HG02798 (cell line): ENCODE results near the gene CCDC40.

Experiments used
- ATAC-seq: cut with Tn5 transposase; IDR thresholded peaks from one replicate; pipeline ENCODE4 v1.9.1; 2021; ENCODE audit warnings: mild to moderate bottlenecking; ENCODE audit not compliant: unreplicated experiment, poor library complexity

The CCDC40 gene

DNA sequence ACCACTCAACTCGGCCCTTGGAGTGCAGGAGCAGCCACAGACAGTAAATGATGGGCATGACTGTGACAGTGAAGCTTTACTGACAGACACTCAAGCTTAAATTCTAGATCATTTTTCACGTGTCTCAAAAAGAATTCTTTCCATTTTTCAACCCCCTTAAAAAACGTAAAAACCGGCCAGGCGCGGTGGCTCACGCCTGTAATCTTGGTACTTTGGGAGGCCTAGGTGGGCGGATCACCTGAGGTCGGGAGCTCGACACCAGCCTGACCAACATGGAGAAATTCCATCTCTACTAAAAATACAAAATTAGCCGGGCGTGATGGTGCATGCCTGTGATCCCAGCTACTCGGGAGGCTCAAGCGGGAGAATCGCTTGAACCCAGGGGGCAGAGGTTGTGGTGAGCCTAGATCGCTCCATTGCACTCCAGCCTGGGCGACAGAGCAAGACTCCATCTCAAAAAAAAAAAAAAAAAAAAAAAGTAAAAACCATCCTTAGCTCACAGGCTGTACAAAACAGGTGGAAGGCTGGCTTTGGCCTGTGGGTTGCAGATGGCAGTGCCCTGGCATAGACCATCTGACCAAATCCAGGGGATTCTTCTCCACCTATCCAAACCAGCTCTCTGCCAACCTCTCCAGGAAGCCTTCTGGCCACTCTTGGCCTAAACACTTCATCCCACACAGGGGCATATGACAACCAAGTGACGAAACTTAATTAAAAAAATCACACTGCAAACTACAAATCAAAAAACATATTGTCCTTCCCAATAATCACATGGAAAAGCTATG lies 19.0 kb upstream of the CCDC40 start:
- ATAC-seq, result no peak

DNA sequence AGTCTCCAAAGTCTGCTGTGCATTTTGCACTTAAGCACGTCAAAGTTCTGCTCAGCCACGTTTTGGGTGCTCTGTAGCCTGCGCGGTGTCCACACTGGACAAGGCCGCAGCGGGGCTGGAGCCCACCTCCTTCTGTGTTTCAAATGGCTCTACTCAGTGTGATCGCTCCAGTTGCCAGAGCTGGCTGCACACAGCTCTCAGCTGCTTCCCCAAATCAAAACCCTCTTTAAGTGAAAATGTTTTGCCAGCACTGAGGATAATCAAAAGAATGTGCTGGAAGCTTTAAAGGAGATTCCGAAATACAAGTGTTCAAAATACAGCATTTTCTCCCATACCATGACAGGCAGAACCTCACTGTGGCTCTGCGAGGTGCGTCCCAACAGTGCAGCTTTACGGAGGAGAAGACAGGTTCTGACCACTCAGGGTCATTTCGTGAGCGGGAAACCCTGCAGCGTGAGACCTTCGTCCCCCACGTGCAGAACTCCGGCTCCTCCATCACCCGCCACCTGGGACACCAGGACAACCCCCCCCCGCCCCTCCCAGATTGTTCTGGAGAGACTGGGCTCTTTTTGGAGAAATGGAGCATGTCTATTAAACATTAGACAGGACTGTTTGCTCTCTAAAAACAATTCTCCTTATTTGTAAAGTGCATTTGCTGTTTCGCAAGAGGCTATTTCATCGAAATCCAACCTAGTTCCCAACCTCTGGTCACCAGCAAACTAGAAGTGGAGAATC lies 17.4 kb upstream of the CCDC40 start:
- no peak for ATAC-seq

DNA sequence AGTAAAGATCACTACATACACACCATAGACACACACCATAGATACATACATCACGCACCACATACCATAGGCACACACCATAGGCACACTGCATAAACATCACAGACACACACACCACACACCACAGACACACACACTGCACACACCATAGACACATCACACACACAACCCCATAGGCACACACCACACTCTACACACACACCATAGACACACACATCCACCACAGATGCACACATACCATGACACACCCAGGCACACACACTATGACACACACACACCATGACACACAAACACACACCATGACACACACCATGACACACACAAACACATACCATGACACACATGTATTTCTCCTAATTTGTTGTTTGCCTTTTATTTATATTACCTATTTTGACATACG lies 14.8 kb upstream of the CCDC40 start:
- ATAC-seq, result no peak

DNA sequence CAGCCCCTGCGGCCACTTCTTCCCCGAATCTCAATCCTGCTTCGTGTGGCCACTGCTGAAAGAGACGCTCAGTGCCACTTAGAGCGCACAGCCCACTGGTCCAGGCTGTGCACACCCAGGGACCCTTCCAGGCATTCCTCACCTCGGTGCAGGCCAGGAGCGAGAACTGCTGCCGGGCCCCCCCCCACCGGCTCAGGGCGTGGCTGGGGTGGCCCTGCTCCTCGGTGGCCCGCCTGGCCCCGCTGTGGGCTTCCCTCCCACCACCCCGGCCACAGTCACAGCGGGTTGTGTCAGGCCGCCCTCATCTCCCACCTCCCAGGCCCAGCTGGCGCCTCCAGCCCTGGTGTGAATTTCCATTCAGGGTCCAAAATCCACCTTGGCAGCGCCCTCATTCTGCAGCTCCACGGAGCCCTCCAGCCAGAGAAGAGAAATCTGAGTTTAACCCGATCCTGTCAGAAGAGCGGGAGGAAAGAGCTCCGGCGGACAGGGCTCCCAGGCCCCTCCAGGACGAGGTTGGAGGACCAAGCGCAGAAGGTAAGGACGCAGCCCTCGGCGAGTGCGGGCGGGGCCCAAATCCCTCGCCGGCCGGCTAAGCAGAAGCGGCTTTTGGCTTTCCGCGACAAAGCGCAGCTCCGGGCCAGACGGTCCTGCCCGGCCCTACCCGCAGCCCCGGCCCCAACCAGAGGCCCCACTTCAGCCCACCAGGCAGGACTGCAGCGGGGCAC lies 12.8 kb upstream of the CCDC40 start:
- ATAC-seq, result no peak

DNA sequence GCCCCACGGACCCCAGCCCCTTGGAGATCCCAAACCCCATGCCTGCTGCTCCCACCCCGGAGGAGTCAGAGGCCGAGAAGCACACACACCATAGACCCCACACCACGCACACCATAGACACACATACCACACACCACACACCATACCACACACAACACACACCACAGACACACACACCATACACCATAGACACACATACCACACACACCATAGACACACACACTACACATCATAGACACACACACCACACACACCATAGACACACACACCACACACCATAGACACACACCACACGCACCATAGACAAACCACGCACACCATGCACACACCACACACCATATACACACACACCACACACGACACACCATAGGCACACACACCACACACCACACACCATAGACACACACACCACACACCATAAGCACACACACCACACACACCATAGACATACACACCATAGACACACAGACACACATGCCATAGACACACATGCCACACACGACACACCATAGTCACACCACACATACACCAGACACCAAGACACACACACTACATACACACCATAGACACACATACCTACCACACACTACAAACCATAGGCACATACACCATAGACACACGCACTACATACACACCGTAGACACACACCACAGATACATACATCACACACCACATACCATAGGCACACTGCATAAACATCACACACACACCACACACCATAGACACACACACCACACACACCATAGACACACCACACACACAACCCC lies 12.1 kb upstream of the CCDC40 start:
- no peak for ATAC-seq

DNA sequence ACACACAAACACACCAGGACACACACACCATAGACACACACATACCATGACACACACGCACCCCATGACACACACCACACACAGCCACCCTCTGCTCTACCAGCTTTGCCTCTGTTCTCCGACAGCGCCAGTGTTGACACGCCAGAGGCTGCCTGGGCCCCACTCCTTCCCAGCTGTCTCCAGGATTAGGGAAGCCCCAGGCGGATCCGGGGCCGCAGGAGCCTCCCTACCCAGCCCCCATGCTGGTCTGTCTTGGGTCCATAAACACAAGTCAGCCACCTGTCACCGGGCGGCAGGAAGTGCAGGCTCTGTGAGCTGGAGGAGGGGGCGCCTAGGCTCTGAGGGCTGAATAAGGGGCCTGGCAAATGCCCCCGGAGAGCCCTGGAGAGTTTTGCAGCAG lies 11.3 kb upstream of the CCDC40 start:
- ATAC-seq, result no peak

DNA sequence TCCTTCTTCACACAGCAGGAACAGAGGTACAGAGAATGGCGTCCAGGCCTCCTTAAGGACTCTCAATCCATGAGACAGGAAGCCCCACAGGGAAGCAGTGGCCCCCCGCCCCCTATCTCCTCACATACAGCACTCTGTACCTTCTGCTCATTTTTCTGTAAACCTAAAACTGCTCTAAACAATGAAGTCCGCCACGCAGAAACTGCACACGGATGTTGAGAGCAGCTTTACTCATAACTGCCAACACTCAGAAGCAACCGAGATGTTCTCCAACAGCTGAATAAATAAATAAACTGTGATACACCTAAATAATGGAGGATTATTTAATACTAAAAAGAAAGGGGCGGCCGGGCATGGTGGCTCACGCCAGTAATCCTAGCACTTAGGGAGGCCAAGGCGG lies 10.6 kb upstream of the CCDC40 start:
- ATAC-seq, result no peak

DNA sequence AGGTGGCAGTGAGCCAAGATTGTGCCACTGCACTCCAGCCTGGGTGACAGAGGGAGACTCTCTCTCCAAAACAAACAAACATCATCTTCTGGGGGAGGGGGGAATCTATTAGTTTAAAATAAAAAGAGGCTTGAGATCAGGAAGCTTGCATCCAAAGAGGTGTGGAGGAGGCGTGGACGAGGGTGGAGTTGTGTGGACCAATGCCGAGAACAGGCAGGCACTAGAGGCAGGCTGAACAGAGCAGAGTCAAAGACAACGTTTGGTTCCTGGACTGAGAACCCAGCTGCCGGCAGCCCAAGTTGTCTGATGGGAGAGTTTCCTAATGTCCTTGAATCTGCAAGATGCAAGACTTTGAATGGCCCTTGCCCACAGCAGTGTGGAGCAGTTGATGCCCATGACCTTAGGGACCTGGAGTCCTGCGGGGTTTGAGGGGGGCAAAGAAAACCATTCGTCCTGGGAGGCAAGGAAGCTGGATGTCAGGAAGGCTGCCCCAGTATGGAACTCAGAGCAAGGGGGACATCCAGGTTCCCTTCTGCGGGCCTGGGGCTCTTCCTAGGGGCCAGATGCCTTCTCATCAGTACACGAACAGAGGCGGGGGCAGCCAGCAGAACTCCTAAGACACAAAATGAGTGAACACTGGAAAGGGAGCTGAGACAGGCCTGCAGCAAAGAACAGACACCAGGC lies 9.9 kb upstream of the CCDC40 start:
- ATAC-seq, result no peak

DNA sequence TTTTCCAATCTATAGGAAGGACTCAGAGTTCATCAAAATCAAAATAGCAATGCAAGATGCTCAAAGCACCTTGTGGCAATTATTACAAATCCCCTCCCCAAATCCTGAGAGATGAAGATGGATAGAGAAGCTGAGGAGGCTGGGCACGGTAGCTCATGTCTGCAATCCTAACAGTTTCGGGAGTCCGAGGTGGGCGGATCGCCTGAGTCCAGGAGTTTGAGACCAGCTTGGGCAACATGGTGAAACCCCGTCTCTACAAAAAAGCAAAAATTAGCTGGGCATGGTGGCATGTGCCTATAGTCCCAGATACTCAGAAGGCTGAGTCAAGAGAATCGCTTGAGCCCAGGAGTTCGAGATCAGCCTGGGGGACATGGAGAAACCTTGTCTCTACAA lies 9.4 kb upstream of the CCDC40 start:
- ATAC-seq, result no peak

DNA sequence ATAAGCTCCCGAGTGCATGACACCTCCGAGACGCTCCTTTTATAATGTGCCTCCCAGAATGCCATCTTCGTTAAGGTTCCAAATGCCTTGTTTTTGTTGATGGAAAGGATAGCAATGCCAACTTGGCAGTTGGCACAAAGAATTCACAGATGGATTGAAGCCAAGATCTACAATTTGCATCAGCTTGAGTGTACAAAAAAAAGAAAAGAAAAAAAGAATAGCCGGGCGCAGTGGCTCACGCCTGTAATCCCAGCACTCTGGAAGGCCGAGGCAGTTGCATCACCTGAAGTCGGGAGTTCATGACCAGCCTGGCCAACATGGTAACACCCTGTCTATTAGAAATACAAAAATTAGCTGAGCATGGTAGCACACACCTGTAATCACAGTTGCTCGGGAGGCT lies 8.4 kb upstream of the CCDC40 start:
- no peak for ATAC-seq

DNA sequence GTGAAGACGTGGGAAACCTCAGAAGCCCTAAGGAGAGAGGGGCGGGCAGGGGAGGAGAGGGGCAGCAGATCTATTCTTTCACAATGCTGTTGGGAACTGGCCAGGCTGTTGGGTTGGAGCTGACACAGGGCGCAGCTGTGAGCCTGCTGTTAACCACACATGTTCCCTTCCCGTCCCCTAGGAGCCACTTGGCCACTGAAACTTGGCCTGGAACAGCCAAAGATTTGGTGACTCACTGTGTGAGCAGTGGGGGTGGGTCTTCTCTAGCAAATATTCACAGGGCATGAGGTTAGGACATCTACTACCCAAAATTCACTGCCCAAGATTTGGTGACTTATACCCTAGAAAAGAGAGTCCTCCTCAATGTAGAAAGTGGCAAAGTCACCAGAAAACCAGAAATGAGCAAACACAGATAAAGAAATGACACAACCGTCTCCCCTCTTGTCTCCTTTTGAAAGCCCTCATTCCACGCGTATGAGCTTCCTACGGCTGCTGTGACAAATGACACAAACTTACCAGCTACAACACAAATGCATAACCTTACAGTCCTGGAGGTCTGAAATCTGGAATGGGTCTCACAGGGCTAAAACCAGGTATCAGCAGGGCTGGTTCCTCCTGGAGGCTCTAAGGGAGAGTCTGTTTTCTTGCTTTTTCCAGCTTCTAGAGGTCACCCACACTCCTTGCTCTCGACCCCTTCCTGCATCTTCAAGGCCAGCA lies 7.0 kb upstream of the CCDC40 start:
- ATAC-seq, result no peak

DNA sequence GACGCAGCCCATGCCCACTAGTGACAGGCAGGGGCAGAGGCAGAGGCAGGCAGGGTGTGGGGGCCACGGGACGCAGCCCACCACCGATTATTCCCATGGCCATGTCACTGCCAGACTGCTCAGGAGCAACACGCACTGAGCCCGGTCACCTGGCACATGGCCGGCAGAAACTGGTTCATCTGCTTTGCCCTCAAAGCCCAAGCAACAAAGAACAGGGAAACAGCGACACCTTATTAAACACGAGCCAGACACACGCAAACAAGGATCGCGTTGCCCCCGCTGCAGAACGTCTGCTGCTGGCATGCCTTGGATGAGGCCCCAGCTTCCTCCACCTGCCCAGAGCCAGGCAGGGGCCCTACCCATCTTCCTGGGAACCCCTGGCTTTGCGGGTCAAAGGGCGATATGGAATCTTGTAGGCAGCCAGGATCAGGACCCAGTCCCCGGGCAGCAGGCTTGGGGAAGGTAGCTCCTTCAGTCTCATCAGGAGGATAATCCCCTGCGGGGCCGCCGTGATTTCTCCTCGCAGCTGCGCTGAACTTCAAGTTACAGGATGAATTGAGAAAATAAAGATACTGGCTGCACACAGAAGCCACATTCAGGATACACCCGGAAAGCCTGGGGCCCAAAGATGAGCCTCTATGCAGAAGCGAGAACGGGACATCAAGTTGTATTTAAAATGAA lies 5.6 kb upstream of the CCDC40 start:
- no peak for ATAC-seq

DNA sequence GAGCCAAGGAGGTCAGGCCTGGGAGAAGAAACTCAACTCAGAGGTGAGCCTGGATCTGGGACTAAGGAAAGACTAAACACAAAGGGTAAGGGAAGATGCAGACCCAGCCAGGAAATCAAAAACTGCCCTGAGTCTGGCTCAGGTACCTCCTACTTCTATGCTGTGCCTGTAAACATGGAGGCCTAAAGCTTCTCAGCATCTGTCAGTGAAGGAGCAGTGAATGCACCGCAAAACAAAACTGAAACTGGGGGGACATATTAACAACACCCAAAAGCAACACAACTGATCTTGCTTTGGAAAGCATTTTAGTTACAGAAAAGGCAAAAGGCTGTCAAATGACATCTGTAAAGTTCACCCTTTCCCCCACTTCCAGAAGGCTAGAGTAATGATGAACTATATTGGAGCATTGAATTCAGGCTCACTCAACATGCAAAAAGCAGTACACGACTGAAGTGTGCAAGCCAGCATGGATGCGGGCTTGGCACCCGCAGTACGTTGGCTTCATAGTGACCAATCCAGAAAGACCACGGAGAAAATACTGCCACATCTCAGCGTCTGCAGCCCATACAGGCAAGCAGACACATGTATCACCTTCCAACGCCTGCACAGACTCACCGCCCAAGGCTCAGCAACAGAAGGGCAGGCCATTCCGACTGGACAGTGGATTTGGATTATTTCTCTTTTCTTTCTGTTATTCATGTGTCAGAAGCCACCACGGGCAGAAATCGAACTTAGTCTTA lies 4.6 kb upstream of the CCDC40 start:
- no peak for ATAC-seq

DNA sequence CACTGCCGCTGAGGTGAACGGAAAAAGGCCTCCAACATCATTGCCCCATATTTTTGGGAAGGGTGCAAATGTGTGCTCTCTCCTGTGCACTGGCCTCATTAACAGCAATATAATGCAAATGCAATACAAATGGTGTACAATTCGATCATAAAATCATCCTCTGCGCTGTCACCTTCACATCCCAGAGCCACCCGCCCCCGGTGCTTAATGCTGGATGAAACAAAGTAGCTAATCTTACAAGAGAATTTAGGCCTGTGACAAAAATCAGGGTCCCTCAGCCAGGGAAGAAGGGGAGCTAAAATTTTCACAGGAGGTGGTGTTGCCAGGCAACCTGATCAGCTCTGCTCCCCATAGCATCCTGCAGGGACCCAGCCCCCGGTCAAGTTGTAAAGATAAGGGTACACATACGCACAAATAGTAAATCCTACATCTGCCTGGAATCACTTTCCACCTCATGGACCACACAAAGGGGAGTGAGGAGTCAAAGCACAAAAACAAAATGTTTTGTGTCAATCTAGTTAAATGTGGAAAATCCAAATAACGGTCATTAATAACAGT lies 3.7 kb upstream of the CCDC40 start:
- ATAC-seq, result no peak

DNA sequence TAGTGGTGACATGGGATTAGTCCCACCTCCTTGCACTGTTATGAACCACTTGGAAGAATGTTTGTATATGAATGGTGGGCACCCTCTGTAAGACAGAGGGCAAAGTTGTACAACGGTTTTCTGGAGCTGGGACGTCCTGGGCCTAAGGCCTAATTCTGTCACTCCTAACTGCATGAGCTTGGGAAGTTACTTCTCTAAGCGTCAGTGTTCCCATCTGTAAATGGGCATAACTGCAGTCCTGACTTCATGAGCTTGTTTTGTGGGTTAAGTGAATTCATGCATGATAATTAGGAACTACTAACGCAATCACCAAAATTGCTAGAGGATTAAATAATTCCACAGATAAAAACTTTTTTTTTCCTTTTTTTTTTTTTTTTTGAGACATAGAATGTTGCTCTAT lies 2.6 kb upstream of the CCDC40 start:
- ATAC-seq, result no peak

DNA sequence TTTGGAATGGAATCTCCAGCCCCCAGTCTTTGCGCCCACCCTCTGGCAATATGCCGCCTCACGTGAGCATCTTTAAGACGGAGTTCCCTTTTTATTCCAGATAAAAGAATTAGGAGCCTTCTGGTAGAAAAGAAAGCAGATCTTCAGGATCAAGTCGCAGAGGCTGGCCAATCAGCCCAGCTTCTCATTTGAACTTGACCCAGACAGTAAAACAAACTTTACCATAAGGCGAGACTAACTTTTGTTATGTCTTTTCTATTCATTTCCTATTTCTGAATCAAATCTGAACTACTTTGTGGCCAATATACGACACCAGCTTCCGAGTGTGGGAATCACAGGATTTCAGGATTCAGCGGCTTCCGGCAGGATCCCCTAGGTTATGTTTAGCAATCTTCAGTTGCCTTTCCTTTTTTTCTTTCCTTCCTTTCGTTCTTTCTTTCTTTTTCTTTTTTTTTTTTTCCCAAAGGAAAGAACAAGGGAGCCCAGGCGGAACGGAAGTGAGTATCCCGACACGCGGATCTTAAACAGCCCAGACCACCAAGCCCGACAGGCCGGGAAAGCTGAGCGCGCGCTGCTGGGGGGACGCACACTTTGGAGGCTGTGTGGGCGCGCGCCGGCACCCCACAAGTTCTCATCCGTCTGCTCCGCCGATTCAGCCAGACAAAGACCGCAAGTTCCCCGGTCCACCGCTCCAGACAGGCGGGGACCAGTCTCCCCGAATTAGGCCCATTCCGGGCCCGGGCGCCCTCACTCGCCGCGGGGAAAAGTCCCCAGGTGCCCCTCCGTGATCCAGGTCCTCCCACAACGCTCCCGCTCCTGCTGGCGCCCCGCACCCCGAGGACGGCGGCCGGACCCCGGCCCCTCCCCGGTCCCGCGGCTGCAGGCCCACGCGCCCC lies 1.4 kb upstream of the CCDC40 start:
- no peak for ATAC-seq

DNA sequence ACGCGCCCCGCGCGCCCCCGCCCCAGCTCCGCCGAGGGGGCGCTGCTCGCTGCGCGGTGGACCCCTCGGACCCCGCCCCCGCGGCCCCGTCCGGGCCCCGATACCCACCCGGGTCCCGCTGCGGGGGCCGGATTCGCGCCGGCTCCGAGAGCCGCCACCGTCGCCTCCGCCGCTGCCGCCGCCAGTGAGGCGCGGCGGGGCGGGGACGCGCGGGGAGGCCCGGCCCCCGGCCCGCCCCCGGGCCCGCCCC lies 830 bp upstream of the CCDC40 start, which contains the start of gene TBC1D16:
TBC1D16 (minus strand) TSS at position 186 of the 250 bp plus-strand sequence. CDS start 22,325 bp downstream, outside the sequence.
- ATAC-seq, result peak; percentile 52
